HG03095 (cell line): ENCODE measurements around the gene VPS13A.

ENCODE experiments used
- ATAC-seq: cut with Tn5 transposase; IDR thresholded peaks from one replicate; pipeline ENCODE4 v1.9.1; 2021; ENCODE audit warnings: moderate library complexity; ENCODE audit not compliant: unreplicated experiment

The VPS13A gene

DNA sequence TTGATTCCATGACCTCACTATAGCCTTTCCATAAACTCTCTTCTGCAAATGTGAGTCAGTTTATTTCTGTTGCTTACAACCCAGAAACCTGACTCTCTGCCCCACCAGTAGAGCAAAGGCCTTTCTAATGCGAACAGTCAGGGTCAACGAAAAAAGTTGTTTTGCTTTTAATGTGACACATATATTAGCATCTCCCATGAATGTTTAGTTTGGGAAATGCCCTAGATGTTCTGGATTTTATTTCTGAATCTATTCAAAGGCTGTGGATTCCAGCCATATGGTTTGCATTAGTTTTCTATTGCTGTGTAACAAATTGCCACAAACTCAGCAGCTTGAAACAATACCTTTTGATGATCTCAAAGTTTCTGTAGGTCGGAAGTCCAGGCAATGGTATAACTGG, 277.3 kb downstream of the VPS13A start:
- ATAC-seq, result no peak

- ATAC-seq, result no peak
Measured at GRCh38 chr9:77455312-77455927, 278.1 kb downstream of the VPS13A start.

DNA sequence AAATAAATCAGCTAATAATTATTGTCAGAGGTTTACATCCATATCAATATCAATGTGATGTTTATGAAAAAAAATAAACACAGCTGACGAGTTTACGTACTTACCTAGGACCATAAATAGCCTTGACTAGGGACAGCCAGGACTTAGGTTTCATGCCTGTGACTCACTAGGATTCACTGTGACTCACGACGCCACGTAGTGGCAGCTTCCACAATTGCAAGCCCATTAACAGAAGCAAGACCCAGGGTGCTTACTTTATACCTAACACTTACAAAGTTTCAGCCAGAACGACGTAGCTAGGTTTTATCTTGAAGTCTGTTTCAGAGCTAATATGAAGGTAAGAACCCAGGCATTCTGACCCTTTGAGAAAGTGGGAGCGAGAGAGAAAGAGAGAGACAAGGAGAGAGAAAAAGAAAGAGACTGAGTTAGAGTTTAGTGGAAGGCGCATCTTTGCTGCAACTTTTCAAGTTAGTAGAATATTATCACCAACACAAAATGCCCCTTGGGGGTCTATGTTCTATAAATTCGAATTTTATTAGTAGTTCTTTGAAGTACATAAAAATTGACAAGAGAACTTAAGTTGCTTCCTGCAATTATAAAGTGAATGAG, 279.6 kb downstream of the VPS13A start:
- ATAC-seq, result peak; percentile 77

- ATAC-seq, result peak; percentile 63
Measured at GRCh38 chr9:77457916-77458592, 280.7 kb downstream of the VPS13A start.

GRCh38 chr9:77460938-77461337, 283.6 kb downstream of the VPS13A start:
- ATAC-seq, result no peak

GRCh38 chr9:77462066-77462465, 284.7 kb downstream of the VPS13A start:
- no peak for ATAC-seq

DNA sequence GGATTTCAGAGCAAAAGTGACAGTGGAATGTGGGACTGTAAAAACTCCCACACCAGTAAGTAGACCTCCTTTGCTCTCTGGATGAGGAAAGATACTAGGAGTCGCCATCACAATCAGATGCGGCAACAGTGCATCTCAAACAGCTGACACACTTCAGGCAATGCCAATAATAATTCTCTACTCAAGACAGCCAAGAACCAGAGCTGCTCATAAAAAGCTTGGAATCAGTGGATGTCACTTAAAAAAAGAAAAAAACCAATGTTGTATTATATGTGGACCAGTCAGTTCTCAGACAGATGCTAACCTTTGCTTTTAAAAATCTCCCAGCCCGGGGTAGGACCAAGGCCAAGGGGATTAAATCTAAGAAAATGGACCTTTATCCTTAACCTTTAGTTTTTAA, 285.8 kb downstream of the VPS13A start:
- ATAC-seq, result no peak

DNA sequence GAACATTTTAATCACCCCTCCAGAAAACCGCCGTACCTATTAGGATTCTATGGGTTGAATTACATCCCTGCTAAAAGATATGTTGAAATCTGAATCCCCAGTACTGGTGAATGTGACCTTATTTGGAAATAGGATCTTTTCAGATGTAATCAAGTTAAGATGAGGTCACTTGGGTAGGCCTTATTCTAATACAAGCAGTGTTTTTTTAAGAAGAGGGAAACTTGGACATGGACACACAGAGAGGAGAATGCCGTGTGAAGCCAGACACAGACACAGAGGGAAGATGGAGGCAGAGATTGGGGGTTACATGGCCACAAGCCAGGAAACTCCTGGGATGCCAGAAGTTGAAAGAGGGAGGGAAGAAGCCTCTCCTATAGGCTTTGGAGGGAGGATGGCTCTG, 287.3 kb downstream of the VPS13A start:
- no peak for ATAC-seq

- ATAC-seq, result no peak
Measured at GRCh38 chr9:77469515-77470231, 292.3 kb downstream of the VPS13A start.
